Transverse colon (tissue), 4 donors: ENCODE data around the gene COL24A1.

Source experiments
- EP300 ChIP-seq: sonication (generic); formaldehyde crosslinking; IDR thresholded peaks from one replicate; pipeline ENCODE4 v1.6.1; 2017; ENCODE audit warnings: antibody characterized with exemption, low read depth
- POLR2A ChIP-seq: fragments of 450-650 bp; IDR thresholded peaks from one replicate; pipeline ENCODE4 v1.6.1; 2016; ENCODE audit warnings: antibody characterized with exemption, mild to moderate bottlenecking, moderate library complexity
- POLR2AphosphoS5 ChIP-seq, 3 donors: sonication (generic); formaldehyde crosslinking; IDR thresholded peaks; one replicate each; pipeline ENCODE4 v1.6.1; 2016; ENCODE audit warnings: antibody characterized with exemption in 3 of 3
- TF ChIP-seq, protein P1 (sequence below), 5 experiments: fragments of 200-600 bp in 3 of 5; fragments of 450-650 bp in 2 of 5; sonication (generic) in 3 of 5; IDR thresholded peaks; 1 replicate in 2 of 5; 2 replicates in 3 of 5; pipeline ENCODE4 v1.5.1; 2016 to 2017; ENCODE audit warnings: antibody characterized with exemption in 5 of 5, inconsistent platforms in 3 of 5, mild to moderate bottlenecking in 2 of 5, moderate library complexity in 1 of 5

DNA sequence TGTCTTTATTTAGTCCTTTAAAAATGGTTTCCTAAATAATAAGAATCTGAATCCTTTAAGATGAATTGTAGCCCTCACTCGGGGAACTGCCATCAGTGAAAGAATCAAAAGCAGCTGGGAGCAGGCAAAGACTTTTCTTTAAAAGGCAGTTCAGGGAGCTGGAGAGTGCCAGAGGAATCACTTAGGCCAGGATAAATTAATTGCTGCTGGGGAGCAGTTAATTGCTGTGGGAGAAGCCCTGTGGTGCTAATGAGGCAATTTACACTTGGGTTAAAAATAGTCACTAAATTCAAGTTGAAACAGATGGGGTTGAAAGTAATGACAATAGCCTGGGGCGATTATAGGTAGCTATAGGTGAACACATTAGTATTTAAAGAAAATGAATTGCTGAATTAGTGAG is 38.7 kb upstream of the COL24A1 start:
- TF ChIP-seq POLR2A (no peak), POLR2AphosphoS5 (IDR thresholded peaks at IDR 0.05) (no peak), EP300 (no peak)
- TF ChIP-seq, protein P1, sequence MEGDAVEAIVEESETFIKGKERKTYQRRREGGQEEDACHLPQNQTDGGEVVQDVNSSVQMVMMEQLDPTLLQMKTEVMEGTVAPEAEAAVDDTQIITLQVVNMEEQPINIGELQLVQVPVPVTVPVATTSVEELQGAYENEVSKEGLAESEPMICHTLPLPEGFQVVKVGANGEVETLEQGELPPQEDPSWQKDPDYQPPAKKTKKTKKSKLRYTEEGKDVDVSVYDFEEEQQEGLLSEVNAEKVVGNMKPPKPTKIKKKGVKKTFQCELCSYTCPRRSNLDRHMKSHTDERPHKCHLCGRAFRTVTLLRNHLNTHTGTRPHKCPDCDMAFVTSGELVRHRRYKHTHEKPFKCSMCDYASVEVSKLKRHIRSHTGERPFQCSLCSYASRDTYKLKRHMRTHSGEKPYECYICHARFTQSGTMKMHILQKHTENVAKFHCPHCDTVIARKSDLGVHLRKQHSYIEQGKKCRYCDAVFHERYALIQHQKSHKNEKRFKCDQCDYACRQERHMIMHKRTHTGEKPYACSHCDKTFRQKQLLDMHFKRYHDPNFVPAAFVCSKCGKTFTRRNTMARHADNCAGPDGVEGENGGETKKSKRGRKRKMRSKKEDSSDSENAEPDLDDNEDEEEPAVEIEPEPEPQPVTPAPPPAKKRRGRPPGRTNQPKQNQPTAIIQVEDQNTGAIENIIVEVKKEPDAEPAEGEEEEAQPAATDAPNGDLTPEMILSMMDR (IDR thresholded peaks at IDR 0.05) = no peak
